A549 (cell line): ENCODE data around the gene MOV10L1. TPM values are rescaled to one million over a fixed set of nuclear protein-coding genes. Genes with fewer than 3 reads are reported as not detected.

Experiments
- ATAC-seq, 2 experiments: fragments of 200-7000 bp in 1 of 2; fragments of >200 bp in 1 of 2; cut with Nextera tagmentation in 1 of 2; cut with Tn5 transposase in 1 of 2; 3 replicates each; pipeline versions ENCODE4 v1.8.0 to v1.9.1; 2018 to 2020; ENCODE audit warnings: mild to moderate bottlenecking in 1 of 2, moderate library complexity in 1 of 2
- CTCF ChIA-PET: fragments of 300-600 bp; sonication (Branson Sonifier 250); formaldehyde crosslinking; extraction: SDS; loops from one replicate; lab custom pipeline; 2021; ENCODE audit warnings: antibody characterized with exemption, inconsistent platforms; lab: Yijun Ruan, JAX
- POLR2A ChIA-PET: fragments of 350-600 bp; formaldehyde crosslinking; extraction: SDS; loops from one replicate; lab custom pipeline; 2021; ENCODE audit warnings: antibody characterized with exemption, inconsistent platforms; lab: Yijun Ruan, JAX
- DNase-seq, 2 experiments: peaks; one replicate each; pipeline versions ENCODE4 v3.0.0 to v3.0.0-alpha.2; 2011 to 2016; ENCODE audit warnings: low read depth in 1 of 2, low spot score in 1 of 2
- FAIRE-seq: peaks from 2 replicates; lab custom pipeline; 2011; peaks lifted over from hg19 to GRCh38; lab: Jason Lieb, UNC
- H3K27ac ChIP-seq, 2 experiments: fragments of >200 bp; sonication (Bioruptor Twin); formaldehyde crosslinking; 3 replicates each; pipeline ENCODE4 v1.5.1; 2016 to 2017
- H3K4me1 ChIP-seq: fragments of >200 bp; sonication (Bioruptor Twin); formaldehyde crosslinking; 3 replicates; pipeline ENCODE4 v1.6.1; 2016
- H3K4me2 ChIP-seq: fragments of >200 bp; sonication (Bioruptor Twin); formaldehyde crosslinking; 3 replicates; pipeline ENCODE4 v1.6.1; 2016
- H3K4me3 ChIP-seq: fragments of >200 bp; sonication (Bioruptor Twin); formaldehyde crosslinking; 3 replicates; pipeline ENCODE4 v1.5.1; 2016
- H3K9me3 ChIP-seq: fragments of >200 bp; sonication (Bioruptor Twin); formaldehyde crosslinking; 3 replicates; pipeline ENCODE4 v1.6.1; 2016
- ATOH8 ChIP-seq: fragments of 250-450 bp; sonication (Bioruptor Pico); IDR thresholded peaks from 2 replicates; pipeline ENCODE4 v1.5.0; 2020; ENCODE audit warnings: low read depth, mild to moderate bottlenecking, moderate library complexity
- BCL3 ChIP-seq: fragments of >200 bp; sonication (Bioruptor Twin); formaldehyde crosslinking; IDR thresholded peaks from 3 replicates; pipeline ENCODE4 v1.6.1; 2016
- CBX2 ChIP-seq: fragments of 200-600 bp; sonication (generic); IDR thresholded peaks from 2 replicates; pipeline ENCODE4 v1.6.1; 2016; ENCODE audit warnings: low read depth, mild to moderate bottlenecking, borderline replicate concordance
- CEBPB ChIP-seq, 2 experiments: fragments of >200 bp in 1 of 2; sonication (Bioruptor Twin) in 1 of 2; formaldehyde crosslinking in 1 of 2; IDR thresholded peaks; 2 replicates each; pipeline ENCODE4 v1.6.1; 2012 to 2016
- CTCF ChIP-seq: fragments of >200 bp; sonication (Bioruptor Twin); formaldehyde crosslinking; IDR thresholded peaks from 3 replicates; pipeline ENCODE4 v1.5.1; 2016
- EHF ChIP-seq: fragments of 250-450 bp; sonication (Bioruptor Pico); IDR thresholded peaks from 2 replicates; pipeline ENCODE4 v1.5.0; 2020; ENCODE audit warnings: mild to moderate bottlenecking
- EHMT2 ChIP-seq: fragments of 200-600 bp; sonication (generic); IDR thresholded peaks from 2 replicates; pipeline ENCODE4 v1.6.1; 2016; ENCODE audit warnings: antibody characterized with exemption, low read depth, mild to moderate bottlenecking, moderate library complexity
- ELK1 ChIP-seq: fragments of 150-350 bp; IDR thresholded peaks from 2 replicates; pipeline ENCODE4 v1.6.1; 2014; ENCODE audit warnings: low read depth, mild to moderate bottlenecking, low read length
- EP300 ChIP-seq, 2 experiments: fragments of >200 bp; sonication (Bioruptor Twin); formaldehyde crosslinking; IDR thresholded peaks; 2 replicates in 1 of 2; 3 replicates in 1 of 2; pipeline ENCODE4 v1.6.1; 2016 to 2017
- FOSL2 ChIP-seq, 2 experiments: fragments of 450-650 bp in 1 of 2; fragments of >200 bp in 1 of 2; sonication (Bioruptor Twin) in 1 of 2; formaldehyde crosslinking; IDR thresholded peaks; 2 replicates each; pipeline versions ENCODE4 v1.5.0 to v1.6.1; 2016 to 2020; ENCODE audit warnings: mild to moderate bottlenecking in 1 of 2, moderate library complexity in 1 of 2
- GATA3 ChIP-seq: IDR thresholded peaks from 2 replicates; pipeline ENCODE4 v1.6.1; 2012; ENCODE audit warnings: borderline replicate concordance
- HEYL ChIP-seq: fragments of 250-450 bp; sonication (Bioruptor Pico); IDR thresholded peaks from 2 replicates; pipeline ENCODE4 v1.8.0; 2021; ENCODE audit warnings: mild to moderate bottlenecking, moderate library complexity
- HOXB13 ChIP-seq: fragments of 250-450 bp; sonication (Bioruptor Pico); IDR thresholded peaks from 2 replicates; pipeline ENCODE4 v1.5.0; 2020; ENCODE audit warnings: low read depth, mild to moderate bottlenecking, moderate library complexity
- HOXB5 ChIP-seq: fragments of 250-450 bp; sonication (Bioruptor Pico); IDR thresholded peaks from 2 replicates; pipeline ENCODE4 v1.5.0; 2020; ENCODE audit warnings: mild to moderate bottlenecking, moderate library complexity
- JUN ChIP-seq, 2 experiments: fragments of >200 bp; sonication (Bioruptor Twin); formaldehyde crosslinking; IDR thresholded peaks; 2 replicates in 1 of 2; 3 replicates in 1 of 2; pipeline ENCODE4 v1.6.1; 2016 to 2017
- MAX ChIP-seq: IDR thresholded peaks from 2 replicates; pipeline ENCODE4 v1.6.1; 2012
- MAZ ChIP-seq: fragments of 150-350 bp; IDR thresholded peaks from 2 replicates; pipeline ENCODE4 v1.6.1; 2014; ENCODE audit warnings: antibody characterized with exemption, low read depth, low read length, borderline replicate concordance
- MYC ChIP-seq: IDR thresholded peaks from 2 replicates; pipeline ENCODE4 v1.6.1; 2012; ENCODE audit warnings: mild to moderate bottlenecking, inconsistent platforms, low read length, improper control_type of control experiment, borderline replicate concordance
- NFE2L2 ChIP-seq: fragments of 150-350 bp; conservative IDR thresholded peaks from 2 replicates; pipeline ENCODE4 v1.6.1; 2014; ENCODE audit warnings: low read length
- PHF8 ChIP-seq: fragments of 200-600 bp; sonication (generic); IDR thresholded peaks from 2 replicates; pipeline ENCODE4 v1.6.1; 2016; ENCODE audit warnings: low read depth, mild to moderate bottlenecking, antibody characterized with exemption, moderate library complexity, borderline replicate concordance
- POLR2AphosphoS2 ChIP-seq: conservative IDR thresholded peaks from 2 replicates; pipeline ENCODE4 v1.6.1; 2012; ENCODE audit warnings: low read length, improper control_type of control experiment, inconsistent platforms
- RFX5 ChIP-seq: fragments of 450-650 bp; IDR thresholded peaks from 2 replicates; pipeline ENCODE4 v1.7.1; 2014; ENCODE audit warnings: antibody characterized with exemption, mild to moderate bottlenecking, moderate library complexity
- RNF2 ChIP-seq: fragments of 200-600 bp; sonication (generic); IDR thresholded peaks from 2 replicates; pipeline ENCODE4 v1.6.1; 2016; ENCODE audit warnings: low read depth, mild to moderate bottlenecking, antibody characterized with exemption, moderate library complexity, borderline replicate concordance
- SMC3 ChIP-seq: fragments of >200 bp; sonication (Bioruptor Twin); formaldehyde crosslinking; IDR thresholded peaks from 3 replicates; pipeline ENCODE4 v1.6.1; 2018; ENCODE audit warnings: inconsistent platforms
- ZSCAN20 ChIP-seq: fragments of 250-450 bp; sonication (Bioruptor Pico); IDR thresholded peaks from 2 replicates; pipeline ENCODE4 v1.8.0; 2022; ENCODE audit warnings: mild to moderate bottlenecking, moderate library complexity
- WGBS: methylation state at CpG from one replicate; pipeline ENCODE4 v1.1.6; 2017; ENCODE audit errors: missing lambda C conversion rate; 5-methylcytosine and 5-hydroxymethylcytosine counted together
- polyA plus RNA-seq, 4 experiments: library from polyadenylated mRNA; depleted of rRNA in 3 of 4; stranded (reverse); fragments of >200 nt; fragmentation: RNase III in 1 of 4; extraction: RNeasy Plus Mini Kit Qiagen cat#74134 plus additional on column Dnase treatment in 1 of 4; gene quantifications; 2 replicates in 3 of 4; 3 replicates in 1 of 4; pipeline ENCODE4 v1.2.3, GENCODE V29; 2011 to 2017

Gene MOV10L1
- polyA plus RNA-seq, 2 of the 4 experiments (the other 2 are of a cell fraction) = 0.04 TPM

GRCh38 chr22:50105208-50106100, 15.6 kb downstream of the MOV10L1 start:
- FAIRE-seq = no peak
- no peak for DNase-seq
- ChIA-PET POLR2A (no interaction called here), CTCF (interaction anchor here (1.5 kb wide), 1 partner anchor 83 kb away, joined by 3 read pairs; no protein-coding TSS in a partner anchor)
- no peaks in the 10 kb centered on the region for H3K4me1 ChIP-seq
- TF ChIP-seq POLR2AphosphoS2 (no peak), EHMT2 (no peak), FOSL2 (IDR thresholded peaks at IDR 0.05) (no peak), FOSL2 (CRISPR knock-in tag; IDR thresholded peaks at IDR 0.05) (no peak), CTCF (no peak), EP300 (IDR thresholded peaks at IDR 0.05) (no peak), GATA3 (no peak), RNF2 (no peak), SMC3 (no peak), JUN (IDR thresholded peaks at IDR 0.05) (no peak), CBX2 (no peak), HOXB5 (no peak), NFE2L2 (no peak), HEYL (CRISPR knock-in tag) (no peak), MAZ (no peak), ATOH8 (CRISPR knock-in tag) (no peak), ZSCAN20 (CRISPR knock-in tag) (no peak), HOXB13 (CRISPR knock-in tag) (no peak), RFX5 (no peak), MYC (no peak), BCL3 (no peak)
- H3K4me2 ChIP-seq = no peak overlapping the region
- no peak for ATAC-seq
- no peak overlapping the region for H3K27ac ChIP-seq
- H3K4me3 ChIP-seq = no peak overlapping the region
- no peaks in the 10 kb centered on the region for H3K9me3 ChIP-seq
- WGBS = 66% methylated on average over 9 of the region's 9 CpGs

- DNase-seq = no peak
- POLR2A ChIA-PET = no interaction called here
- no peak for ATAC-seq
- no peak for FAIRE-seq
- no peak for TF ChIP-seq CEBPB (IDR thresholded peaks at IDR 0.05)
- TF ChIP-seq CBX2 = no peak
- no peak for TF ChIP-seq PHF8
- TF ChIP-seq EHF = no peak
- TF ChIP-seq ELK1 = no peak
- no peak for TF ChIP-seq MAX
- Histone ChIP-seq H3K4me3 (no peak overlapping the region), H3K4me2 (no peak overlapping the region), H3K4me1 (no peaks in the 10 kb centered on the region), H3K9me3 (no peaks in the 10 kb centered on the region), H3K27ac (no peak overlapping the region)
- CTCF ChIA-PET = interaction anchor here (1.4 kb wide), 1 partner anchor 78 kb away, joined by 3 read pairs; no protein-coding TSS in a partner anchor
- WGBS = 51% methylated on average over 6 of the region's 9 CpGs
Observed at GRCh38 chr22:50107529-50107928, 17.7 kb downstream of the MOV10L1 start.
